Measurements from ENCODE around the gene H2AZ1. TPM values are rescaled to one million over a fixed set of nuclear protein-coding genes. Genes with fewer than 3 reads are reported as not detected.
"Not testable (repeated sequence)": the region's sequence is repeated elsewhere in the genome, so short reads cannot be mapped to it uniquely, and the experiment has no call there.

Gene H2AZ1
- total RNA-seq, 4 donors from 2014 or later = 99.0 to 177 (median 129) TPM

GRCh38 chr4:99960648-99961047 is 10.6 kb upstream of the H2AZ1 start:
- no peak for TF ChIP-seq CTCF (IDR thresholded peaks at IDR 0.05)
- ATAC-seq (ENCODE audit: low FRiP score) (no peak), DNase-seq (ENCODE audit: low spot score) (no peak)

GRCh38 chr4:99958207-99958606 is 8.1 kb upstream of the H2AZ1 start:
- not testable (repeated sequence) for ATAC-seq (ENCODE audit: low FRiP score); DNase-seq (ENCODE audit: low spot score)

- TF ChIP-seq CTCF (IDR thresholded peaks at IDR 0.05) = no peak
- ATAC-seq (ENCODE audit: low FRiP score) (no peak), DNase-seq (ENCODE audit: low spot score) (no peak)
These were observed 809 bp upstream of the H2AZ1 start for GRCh38 chr4:99950913-99951254.

GRCh38 chr4:99949034-99949998 is 759 bp downstream of the H2AZ1 start:
- peak; percentile 65 for ATAC-seq (ENCODE audit: low FRiP score)
- peak; percentile 78 for DNase-seq (ENCODE audit: low spot score)
- peak in 1 of 3 donors; percentile 14 for TF ChIP-seq CTCF (IDR thresholded peaks at IDR 0.05)

GRCh38 chr4:99947608-99948007 is 2.5 kb downstream of the H2AZ1 start:
- DNase-seq (ENCODE audit: low spot score) (no peak), ATAC-seq (ENCODE audit: low FRiP score) (no peak)
- TF ChIP-seq CTCF (IDR thresholded peaks at IDR 0.05) = no peak

GRCh38 chr4:99947190-99947578 is 2.9 kb downstream of the H2AZ1 start:
- no peak for TF ChIP-seq CTCF (IDR thresholded peaks at IDR 0.05)
- DNase-seq (ENCODE audit: low spot score) = no peak
- no peak for ATAC-seq (ENCODE audit: low FRiP score)

- peak; percentile 27 for DNase-seq (ENCODE audit: low spot score)
- peak; percentile 61 for ATAC-seq (ENCODE audit: low FRiP score)
- no peak for TF ChIP-seq CTCF (IDR thresholded peaks at IDR 0.05)
These were observed 3.5 kb downstream of the H2AZ1 start, which contains the start of gene DNAJB14 for GRCh38 chr4:99946356-99947189. TSS of gene DNAJB14 (minus strand) at chr4:99946618. CDS start at chr4:99946571, 47 bp downstream.
